Measurements from ENCODE around the gene MYH15.

- TF ChIP-seq EP300 (IDR thresholded peaks at IDR 0.05; ENCODE audit: borderline replicate concordance in 1 of 2, low read depth in 2 of 2, low read length in 2 of 2) = no peak
- TF ChIP-seq CREB1 (IDR thresholded peaks at IDR 0.05) = no peak
- TF ChIP-seq RBBP5 (IDR thresholded peaks at IDR 0.05; ENCODE audit: borderline replicate concordance, low read depth, low read length) = no peak
These were observed 166.9 kb downstream of the MYH15 start for GRCh38 chr3:108343491-108343890.
